ENCODE results near the gene EIF4E.

EIF4E gene

GRCh38 chr4:98928505-98929340 lies at the start of gene EIF4E:
TSS of gene EIF4E (minus strand) at chr4:98929133. CDS start at chr4:98929112, 21 bp downstream.
- peaks cover 18% of the 10 kb centered on the region; the same call in 1 of the 2 replicates for H3K9me3 ChIP-seq (ENCODE audit: insufficient read depth, low read depth, low read length)
- H3K4me3 ChIP-seq (ENCODE audit: low read length), result peak within 1 kb of the TSS; percentile 92
- peak within 1 kb of the TSS; percentile 93 for H3K27ac ChIP-seq (ENCODE audit: low read length)
- H3K27me3 ChIP-seq (ENCODE audit: insufficient read depth, low read length), result no peaks in the 10 kb centered on the region
- H3K9ac ChIP-seq (ENCODE audit: low read depth, low read length), result peak within 1 kb of the TSS; percentile 99
- H3K4me1 ChIP-seq (ENCODE audit: insufficient read depth, low read length), result no peaks in the 10 kb centered on the region; the same call in 1 of the 2 replicates
- peaks cover 21% of the 10 kb centered on the region for H3K36me3 ChIP-seq (ENCODE audit: insufficient read depth, low read depth, low read length)

GRCh38 chr4:98977557-98977956 lies 48.6 kb upstream of the EIF4E start:
- H3K4me1 ChIP-seq (ENCODE audit: insufficient read depth, low read length), result no peaks in the 10 kb centered on the region
- no peak overlapping the region for H3K4me3 ChIP-seq (ENCODE audit: low read length)
- H3K27ac ChIP-seq (ENCODE audit: low read length), result no peak overlapping the region
- H3K36me3 ChIP-seq (ENCODE audit: insufficient read depth, low read depth, low read length), result no peaks in the 10 kb centered on the region
- H3K27me3 ChIP-seq (ENCODE audit: insufficient read depth, low read length), result no peaks in the 10 kb centered on the region
- no peaks in the 10 kb centered on the region for H3K9me3 ChIP-seq (ENCODE audit: insufficient read depth, low read depth, low read length)
- H3K9ac ChIP-seq (ENCODE audit: low read depth, low read length), result no peak overlapping the region

GRCh38 chr4:98976716-98977115 lies 47.8 kb upstream of the EIF4E start:
- H3K4me3 ChIP-seq (ENCODE audit: low read length), result no peak overlapping the region
- H3K27me3 ChIP-seq (ENCODE audit: insufficient read depth, low read length), result no peaks in the 10 kb centered on the region
- H3K36me3 ChIP-seq (ENCODE audit: insufficient read depth, low read depth, low read length), result no peaks in the 10 kb centered on the region
- no peaks in the 10 kb centered on the region for H3K4me1 ChIP-seq (ENCODE audit: insufficient read depth, low read length)
- H3K9me3 ChIP-seq (ENCODE audit: insufficient read depth, low read depth, low read length), result no peaks in the 10 kb centered on the region
- no peak overlapping the region for H3K27ac ChIP-seq (ENCODE audit: low read length)
- no peak overlapping the region for H3K9ac ChIP-seq (ENCODE audit: low read depth, low read length)

- H3K9me3 ChIP-seq (ENCODE audit: insufficient read depth, low read depth, low read length), result no peaks in the 10 kb centered on the region
Observed at GRCh38 chr4:98969878-98970785, 41.2 kb upstream of the EIF4E start.

GRCh38 chr4:98967786-98968329 lies 38.9 kb upstream of the EIF4E start:
- Histone ChIP-seq H3K27ac (ENCODE audit: low read length) (no peak overlapping the region), H3K36me3 (ENCODE audit: insufficient read depth, low read depth, low read length) (no peaks in the 10 kb centered on the region), H3K4me3 (ENCODE audit: low read length) (no peak overlapping the region), H3K9ac (ENCODE audit: low read depth, low read length) (no peak overlapping the region), H3K9me3 (ENCODE audit: insufficient read depth, low read depth, low read length) (no peaks in the 10 kb centered on the region), H3K27me3 (ENCODE audit: insufficient read depth, low read length) (no peaks in the 10 kb centered on the region), H3K4me1 (ENCODE audit: insufficient read depth, low read length) (peaks cover 4% of the 10 kb centered on the region; the same call in 1 of the 2 replicates)

More at GRCh38 chr4:98969878-98970785, 41.2 kb upstream of the EIF4E start:
- H3K27ac ChIP-seq (ENCODE audit: low read length), result no peak overlapping the region
- H3K4me1 ChIP-seq (ENCODE audit: insufficient read depth, low read length), result peaks cover 4% of the 10 kb centered on the region; the same call in 1 of the 2 replicates
- H3K4me3 ChIP-seq (ENCODE audit: low read length), result no peak overlapping the region
- H3K9ac ChIP-seq (ENCODE audit: low read depth, low read length), result no peak overlapping the region
- no peaks in the 10 kb centered on the region for H3K36me3 ChIP-seq (ENCODE audit: insufficient read depth, low read depth, low read length)
- no peaks in the 10 kb centered on the region for H3K27me3 ChIP-seq (ENCODE audit: insufficient read depth, low read length)

GRCh38 chr4:98966926-98967325 lies 38.0 kb upstream of the EIF4E start:
- no peak overlapping the region for H3K27ac ChIP-seq (ENCODE audit: low read length)
- H3K27me3 ChIP-seq (ENCODE audit: insufficient read depth, low read length), result no peaks in the 10 kb centered on the region
- no peak overlapping the region for H3K9ac ChIP-seq (ENCODE audit: low read depth, low read length)
- H3K9me3 ChIP-seq (ENCODE audit: insufficient read depth, low read depth, low read length), result no peaks in the 10 kb centered on the region
- no peak overlapping the region for H3K4me3 ChIP-seq (ENCODE audit: low read length)
- H3K36me3 ChIP-seq (ENCODE audit: insufficient read depth, low read depth, low read length), result no peaks in the 10 kb centered on the region
- H3K4me1 ChIP-seq (ENCODE audit: insufficient read depth, low read length), result peaks cover 4% of the 10 kb centered on the region; the same call in 1 of the 2 replicates

- H3K27me3 ChIP-seq (ENCODE audit: insufficient read depth, low read length), result no peaks in the 10 kb centered on the region
- no peak overlapping the region for H3K9ac ChIP-seq (ENCODE audit: low read depth, low read length)
- no peaks in the 10 kb centered on the region for H3K36me3 ChIP-seq (ENCODE audit: insufficient read depth, low read depth, low read length)
- no peak overlapping the region for H3K4me3 ChIP-seq (ENCODE audit: low read length)
- H3K4me1 ChIP-seq (ENCODE audit: insufficient read depth, low read length), result no peaks in the 10 kb centered on the region
- H3K27ac ChIP-seq (ENCODE audit: low read length), result no peak overlapping the region
- no peaks in the 10 kb centered on the region for H3K9me3 ChIP-seq (ENCODE audit: insufficient read depth, low read depth, low read length)
Observed at GRCh38 chr4:98963538-98964433, 34.9 kb upstream of the EIF4E start.

GRCh38 chr4:98961770-98962169 lies 32.8 kb upstream of the EIF4E start:
- no peaks in the 10 kb centered on the region for H3K9me3 ChIP-seq (ENCODE audit: insufficient read depth, low read depth, low read length)
- no peak overlapping the region for H3K9ac ChIP-seq (ENCODE audit: low read depth, low read length)
- no peak overlapping the region for H3K4me3 ChIP-seq (ENCODE audit: low read length)
- no peaks in the 10 kb centered on the region for H3K27me3 ChIP-seq (ENCODE audit: insufficient read depth, low read length)
- H3K4me1 ChIP-seq (ENCODE audit: insufficient read depth, low read length), result no peaks in the 10 kb centered on the region
- H3K36me3 ChIP-seq (ENCODE audit: insufficient read depth, low read depth, low read length), result no peaks in the 10 kb centered on the region
- no peak overlapping the region for H3K27ac ChIP-seq (ENCODE audit: low read length)

- Histone ChIP-seq H3K9ac (ENCODE audit: low read depth, low read length) (no peak overlapping the region), H3K36me3 (ENCODE audit: insufficient read depth, low read depth, low read length) (no peaks in the 10 kb centered on the region), H3K27me3 (ENCODE audit: insufficient read depth, low read length) (no peaks in the 10 kb centered on the region), H3K9me3 (ENCODE audit: insufficient read depth, low read depth, low read length) (no peaks in the 10 kb centered on the region), H3K27ac (ENCODE audit: low read length) (no peak overlapping the region), H3K4me3 (ENCODE audit: low read length) (no peak overlapping the region), H3K4me1 (ENCODE audit: insufficient read depth, low read length) (no peaks in the 10 kb centered on the region)
Observed at GRCh38 chr4:98959411-98959810, 30.5 kb upstream of the EIF4E start.

GRCh38 chr4:98958065-98958464 lies 29.1 kb upstream of the EIF4E start:
- Histone ChIP-seq H3K36me3 (ENCODE audit: insufficient read depth, low read depth, low read length) (no peaks in the 10 kb centered on the region), H3K27ac (ENCODE audit: low read length) (no peak overlapping the region), H3K4me3 (ENCODE audit: low read length) (no peak overlapping the region), H3K27me3 (ENCODE audit: insufficient read depth, low read length) (no peaks in the 10 kb centered on the region), H3K9ac (ENCODE audit: low read depth, low read length) (no peak overlapping the region), H3K4me1 (ENCODE audit: insufficient read depth, low read length) (no peaks in the 10 kb centered on the region), H3K9me3 (ENCODE audit: insufficient read depth, low read depth, low read length) (no peaks in the 10 kb centered on the region)

- Histone ChIP-seq H3K27ac (ENCODE audit: low read length) (no peak overlapping the region), H3K9ac (ENCODE audit: low read depth, low read length) (no peak overlapping the region), H3K4me1 (ENCODE audit: insufficient read depth, low read length) (no peaks in the 10 kb centered on the region), H3K27me3 (ENCODE audit: insufficient read depth, low read length) (no peaks in the 10 kb centered on the region), H3K9me3 (ENCODE audit: insufficient read depth, low read depth, low read length) (no peaks in the 10 kb centered on the region), H3K4me3 (ENCODE audit: low read length) (no peak overlapping the region), H3K36me3 (ENCODE audit: insufficient read depth, low read depth, low read length) (no peaks in the 10 kb centered on the region)
Observed at GRCh38 chr4:98955229-98955628, 26.3 kb upstream of the EIF4E start.

All from iPS-20b (cell line).